Caco-2 (cell line): ENCODE data around the gene CDH2. TPM values are rescaled to one million over a fixed set of nuclear protein-coding genes. Genes with fewer than 3 reads are reported as not detected.

ENCODE experiments used
- BruUV-seq: library from RNA; stranded (reverse); fragments of 400-500 nt; replicated peaks from 2 replicates; lab custom pipeline; 2021; lab: Mats Ljungman, UMichigan
- CTCF ChIA-PET: fragments of 300-600 bp; sonication (Branson Sonifier 250); formaldehyde crosslinking; loops from one replicate; lab custom pipeline; 2022; ENCODE audit warnings: antibody characterized with exemption; lab: Charles Lee
- POLR2A ChIA-PET: fragments of 300-600 bp; sonication (Branson Sonifier 250); formaldehyde crosslinking; loops from one replicate; lab custom pipeline; 2022; ENCODE audit warnings: antibody characterized with exemption; lab: Charles Lee
- DNase-seq, 2 experiments: peaks; one replicate each; pipeline versions ENCODE4 v3.0.0 to v3.0.0-alpha.2; 2020 to 2022
- H3K27me3 ChIP-seq: replicated peaks from 2 replicates; pipeline ENCODE4 v1.6.0; 2011; ENCODE audit warnings: low read length; ENCODE audit not compliant: control insufficient read depth, insufficient read depth
- H3K36me3 ChIP-seq: 2 replicates; pipeline ENCODE4 v1.5.1; 2011; ENCODE audit warnings: low read length; ENCODE audit not compliant: control insufficient read depth, insufficient read depth
- H3K4me1 ChIP-seq: fragments of 250-450 bp; sonication (Bioruptor Pico); 2 replicates; pipeline ENCODE4 v1.5.1; 2020; ENCODE audit warnings: mild to moderate bottlenecking
- H3K4me3 ChIP-seq: 2 replicates; pipeline ENCODE4 v1.5.1; 2011; ENCODE audit warnings: low read depth, mild to moderate bottlenecking, control low read depth, low read length
- H3K9me3 ChIP-seq: fragments of 250-450 bp; sonication (Bioruptor Pico); 2 replicates; pipeline ENCODE4 v1.5.1; 2020; ENCODE audit warnings: mild to moderate bottlenecking, moderate library complexity
- H3K27ac Mint-ChIP-seq: one replicate; pipeline ENCODE4 v1.8.0; 2022; ENCODE audit warnings: mixed read lengths; ENCODE audit not compliant: unreplicated experiment
- H3K27me3 Mint-ChIP-seq: one replicate; pipeline ENCODE4 v1.8.0; 2022; ENCODE audit warnings: mixed read lengths; ENCODE audit not compliant: insufficient read depth, unreplicated experiment
- H3K36me3 Mint-ChIP-seq: one replicate; pipeline ENCODE4 v1.8.0; 2022; ENCODE audit warnings: mild to moderate bottlenecking, mixed read lengths; ENCODE audit not compliant: insufficient read depth, unreplicated experiment
- H3K4me1 Mint-ChIP-seq: one replicate; pipeline ENCODE4 v1.8.0; 2022; ENCODE audit warnings: low read depth, mixed read lengths; ENCODE audit not compliant: unreplicated experiment
- H3K4me3 Mint-ChIP-seq: one replicate; pipeline ENCODE4 v1.8.0; 2022; ENCODE audit warnings: mild to moderate bottlenecking, moderate library complexity, mixed read lengths; ENCODE audit not compliant: unreplicated experiment
- H3K9me3 Mint-ChIP-seq: one replicate; pipeline ENCODE4 v1.8.0; 2022; ENCODE audit warnings: mixed read lengths; ENCODE audit not compliant: unreplicated experiment
- CTCF ChIP-seq, 2 experiments: fragments of 200-600 bp in 1 of 2; IDR thresholded peaks; 1 replicate in 1 of 2; 2 replicates in 1 of 2; pipeline versions ENCODE4 v1.5.1 to v1.8.0; 2011 to 2022; ENCODE audit warnings: antibody characterized with exemption in 1 of 2, control low read depth in 1 of 2, inconsistent platforms in 1 of 2, low read depth in 1 of 2, low read length in 1 of 2, mild to moderate bottlenecking in 1 of 2, moderate library complexity in 1 of 2; ENCODE audit not compliant: insufficient read depth in 1 of 2, severe bottlenecking in 1 of 2, unreplicated experiment in 1 of 2
- intact Hi-C: fragments of 100-400 bp; cut with micrococcal nuclease; formaldehyde crosslinking; loops from one replicate; pipeline ENCODE4 v1.10.0; 2022; ENCODE audit not compliant: unreplicated experiment
- total RNA-seq: library from RNA; stranded (reverse); gene quantifications from 2 replicates; pipeline ENCODE4 v1.2.3, GENCODE V29; 2022

CDH2 gene
- total RNA-seq, 1 experiment from 2014 or later, result 1.4 TPM

- H3K9me3 Mint-ChIP-seq, result no peaks in the 10 kb centered on the region
- no TSS peak for BruUV-seq
- no peak overlapping the region for H3K4me3 ChIP-seq
- ChIA-PET POLR2A (no interaction called here), CTCF (no interaction called here)
- TF ChIP-seq CTCF (IDR thresholded peaks at IDR 0.05; ENCODE audit: insufficient read depth in 1 of 2, low read depth in 1 of 2, low read length in 1 of 2, severe bottlenecking in 1 of 2, unreplicated experiment in 1 of 2), result no peak
- H3K27me3 Mint-ChIP-seq, result no peaks in the 10 kb centered on the region
- H3K4me3 Mint-ChIP-seq, result no peak overlapping the region
- no peaks in the 10 kb centered on the region for H3K36me3 Mint-ChIP-seq
- H3K4me1 Mint-ChIP-seq, result peaks cover 6% of the 10 kb centered on the region
- DNase-seq, result no peak
- no peaks in the 10 kb centered on the region for H3K27me3 ChIP-seq
- intact Hi-C loops, result no loop called here
- H3K36me3 ChIP-seq, result no peaks in the 10 kb centered on the region
- no peaks in the 10 kb centered on the region for H3K4me1 ChIP-seq
- no peaks in the 10 kb centered on the region for H3K9me3 ChIP-seq
- no peak overlapping the region for H3K27ac Mint-ChIP-seq
Measured at GRCh38 chr18:28041366-28041765, 135.6 kb downstream of the CDH2 start.

GRCh38 chr18:28040716-28041115 is 136.2 kb downstream of the CDH2 start:
- ChIA-PET POLR2A (no interaction called here), CTCF (no interaction called here)
- H3K9me3 ChIP-seq, result no peaks in the 10 kb centered on the region
- H3K27me3 ChIP-seq, result no peaks in the 10 kb centered on the region
- no peaks in the 10 kb centered on the region for H3K9me3 Mint-ChIP-seq
- no peaks in the 10 kb centered on the region for H3K27me3 Mint-ChIP-seq
- no peak for DNase-seq
- no peak for TF ChIP-seq CTCF (IDR thresholded peaks at IDR 0.05; ENCODE audit: insufficient read depth in 1 of 2, low read depth in 1 of 2, low read length in 1 of 2, severe bottlenecking in 1 of 2, unreplicated experiment in 1 of 2)
- H3K4me1 ChIP-seq, result no peaks in the 10 kb centered on the region
- BruUV-seq, result no TSS peak
- H3K36me3 ChIP-seq, result no peaks in the 10 kb centered on the region
- H3K36me3 Mint-ChIP-seq, result no peaks in the 10 kb centered on the region
- peaks cover 6% of the 10 kb centered on the region for H3K4me1 Mint-ChIP-seq
- intact Hi-C loops, result no loop called here
- no peak overlapping the region for H3K27ac Mint-ChIP-seq
- no peak overlapping the region for H3K4me3 ChIP-seq
- H3K4me3 Mint-ChIP-seq, result no peak overlapping the region

GRCh38 chr18:28040211-28040610 is 136.7 kb downstream of the CDH2 start:
- no peaks in the 10 kb centered on the region for H3K36me3 Mint-ChIP-seq
- H3K4me3 ChIP-seq, result no peak overlapping the region
- POLR2A ChIA-PET, result no interaction called here
- H3K4me3 Mint-ChIP-seq, result no peak overlapping the region
- no TSS peak for BruUV-seq
- H3K27ac Mint-ChIP-seq, result no peak overlapping the region
- no peaks in the 10 kb centered on the region for H3K27me3 ChIP-seq
- no peaks in the 10 kb centered on the region for H3K4me1 ChIP-seq
- no peak for TF ChIP-seq CTCF (IDR thresholded peaks at IDR 0.05; ENCODE audit: insufficient read depth in 1 of 2, low read depth in 1 of 2, low read length in 1 of 2, severe bottlenecking in 1 of 2, unreplicated experiment in 1 of 2)
- CTCF ChIA-PET, result no interaction called here
- peaks cover 4% of the 10 kb centered on the region for H3K4me1 Mint-ChIP-seq
- H3K36me3 ChIP-seq, result no peaks in the 10 kb centered on the region
- no peaks in the 10 kb centered on the region for H3K9me3 Mint-ChIP-seq
- intact Hi-C loops, result no loop called here
- no peaks in the 10 kb centered on the region for H3K9me3 ChIP-seq
- no peaks in the 10 kb centered on the region for H3K27me3 Mint-ChIP-seq
- no peak for DNase-seq
